ENCODE measurements around the gene LRMDA. TPM values are rescaled to one million over a fixed set of nuclear protein-coding genes. Genes with fewer than 3 reads are reported as not detected.

Gene LRMDA
- total and polyA plus RNA-seq, 2 of the 4 experiments (the other 2 are of a cell fraction): 0.07 TPM; not detected in 1

- in situ Hi-C loops (cut with MboI; ENCODE audit: low sequenced_read_pairs) (loop anchor here (25.0 kb wide), 1 partner anchor 633 kb away; the partner anchor contains the start of gene ZNF503), dilution Hi-C loops (cut with HindIII; ENCODE audit: low sequenced_read_pairs, unreplicated experiment) (no loop called here), intact Hi-C loops (cut with micrococcal nuclease) (no loop called here)
- Histone ChIP-seq H4K5ac (ENCODE audit: low read depth, low read length) (no peak overlapping the region), H3K4me2 (ENCODE audit: low read depth, low read length) (no peak overlapping the region), H4K91ac (ENCODE audit: insufficient read depth, low read depth, low read length) (no peak overlapping the region), H3K14ac (replicated peaks; ENCODE audit: low read depth, low read length) (no peak overlapping the region), H3K9me3 (ENCODE audit: control insufficient read depth, insufficient read depth, low read length) (no peaks in the 10 kb centered on the region), H2AK5ac (ENCODE audit: low read depth, low read length) (no peak overlapping the region), H3K4me3 (ENCODE audit: insufficient read depth, low read depth, low read length) (no peak overlapping the region), H3K79me1 (ENCODE audit: low read depth in 1 of 2, low read length in 2 of 2) (no peaks in the 10 kb centered on the region), H2BK5ac (ENCODE audit: low read depth, low read length, poor library complexity, severe bottlenecking) (no peak overlapping the region), H3K23ac (ENCODE audit: low read depth, low read length) (no peak overlapping the region), H2AFZ (replicated peaks; ENCODE audit: low read length, poor library complexity) (no peak overlapping the region), H3K9ac (ENCODE audit: low read depth, low read length) (no peak overlapping the region), H4K8ac (ENCODE audit: low read depth in 2 of 2, low read length in 2 of 2) (no peak overlapping the region), H3K56ac (ENCODE audit: extremely low read depth, insufficient read depth, low read length) (no peak overlapping the region), H3K27me3 (ENCODE audit: control insufficient read depth, insufficient read depth, low read length) (peaks cover 22% of the 10 kb centered on the region), H3K9me1 (ENCODE audit: insufficient read depth, low read length) (no peaks in the 10 kb centered on the region), H3K4me1 (ENCODE audit: control insufficient read depth, insufficient read depth, low read length) (no peaks in the 10 kb centered on the region), H3K36me3 (ENCODE audit: control insufficient read depth, insufficient read depth, low read length) (no peaks in the 10 kb centered on the region), H3K27ac (ENCODE audit: insufficient read depth, low read length) (no peak overlapping the region), H3K18ac (ENCODE audit: low read depth, low read length) (no peak overlapping the region), H2BK120ac (ENCODE audit: low read depth, low read length) (no peak overlapping the region), H2AK9ac (replicated peaks; ENCODE audit: low read depth, low read length, poor library complexity) (no peak overlapping the region), H2BK15ac (ENCODE audit: low read depth, low read length) (no peak overlapping the region), H2BK20ac (ENCODE audit: low read depth, low read length) (no peak overlapping the region), H4K20me1 (ENCODE audit: insufficient read depth, low read length) (no peaks in the 10 kb centered on the region), H3K4ac (ENCODE audit: low read depth, low read length) (no peak overlapping the region)
- ATAC-seq (ENCODE audit: low read depth) (no peak), DNase-seq (no peak)
- TF ChIP-seq USF2 (IDR thresholded peaks at IDR 0.05; ENCODE audit: low read depth, low read length) (no peak), MAFK (IDR thresholded peaks at IDR 0.05; ENCODE audit: low read depth, low read length) (no peak), MAZ (IDR thresholded peaks at IDR 0.05; ENCODE audit: borderline replicate concordance, low read depth, low read length) (no peak), CEBPB (IDR thresholded peaks at IDR 0.05; ENCODE audit: low read depth, low read length) (no peak), FOS (IDR thresholded peaks at IDR 0.05; ENCODE audit: low read depth, low read length) (no peak), SMC3 (IDR thresholded peaks at IDR 0.05; ENCODE audit: low read depth, low read length) (no peak), ELK1 (IDR thresholded peaks at IDR 0.05; ENCODE audit: borderline replicate concordance, low read depth, low read length) (no peak), RAD21 (IDR thresholded peaks at IDR 0.05; ENCODE audit: low read length) (no peak), RCOR1 (IDR thresholded peaks at IDR 0.05; ENCODE audit: insufficient replicate concordance, low read length) (no peak), RFX5 (IDR thresholded peaks at IDR 0.05; ENCODE audit: low read depth, low read length) (no peak), NFE2L2 (IDR thresholded peaks at IDR 0.05; ENCODE audit: low read depth, low read length) (no peak), CHD1 (IDR thresholded peaks at IDR 0.05; ENCODE audit: low read depth, low read length) (no peak), BHLHE40 (IDR thresholded peaks at IDR 0.05; ENCODE audit: low read depth, low read length) (no peak), POLR2A (IDR thresholded peaks at IDR 0.05; ENCODE audit: low read depth, low read length) (no peak)
- TF ChIP-seq, protein P1, sequence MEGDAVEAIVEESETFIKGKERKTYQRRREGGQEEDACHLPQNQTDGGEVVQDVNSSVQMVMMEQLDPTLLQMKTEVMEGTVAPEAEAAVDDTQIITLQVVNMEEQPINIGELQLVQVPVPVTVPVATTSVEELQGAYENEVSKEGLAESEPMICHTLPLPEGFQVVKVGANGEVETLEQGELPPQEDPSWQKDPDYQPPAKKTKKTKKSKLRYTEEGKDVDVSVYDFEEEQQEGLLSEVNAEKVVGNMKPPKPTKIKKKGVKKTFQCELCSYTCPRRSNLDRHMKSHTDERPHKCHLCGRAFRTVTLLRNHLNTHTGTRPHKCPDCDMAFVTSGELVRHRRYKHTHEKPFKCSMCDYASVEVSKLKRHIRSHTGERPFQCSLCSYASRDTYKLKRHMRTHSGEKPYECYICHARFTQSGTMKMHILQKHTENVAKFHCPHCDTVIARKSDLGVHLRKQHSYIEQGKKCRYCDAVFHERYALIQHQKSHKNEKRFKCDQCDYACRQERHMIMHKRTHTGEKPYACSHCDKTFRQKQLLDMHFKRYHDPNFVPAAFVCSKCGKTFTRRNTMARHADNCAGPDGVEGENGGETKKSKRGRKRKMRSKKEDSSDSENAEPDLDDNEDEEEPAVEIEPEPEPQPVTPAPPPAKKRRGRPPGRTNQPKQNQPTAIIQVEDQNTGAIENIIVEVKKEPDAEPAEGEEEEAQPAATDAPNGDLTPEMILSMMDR (conservative IDR thresholded peaks at IDR 0.05; ENCODE audit: low read depth, low read length): no peak
- BruUV-seq (replicated peaks): no TSS peak
- WGBS, 2 experiments (ENCODE audit: extremely low coverage in 2 of 2, insufficient read length in 1 of 2): 67% methylated on average over 1 of the region's 1 CpG; no CpG with 5 or more reads in 1 of the 2 experiments
- POLR2A ChIA-PET (ENCODE audit: unreplicated experiment): no interaction called here
- CTCF ChIA-PET: no interaction called here
These were observed 613.8 kb downstream of the LRMDA start for GRCh38 chr10:76045174-76045573.

Measured in IMR-90 (cell line).